T47D (cell line): ENCODE data around the gene NR2F6.

ENCODE experiments used
- DNase-seq, 2 experiments: peaks; one replicate each; pipeline versions ENCODE4 v3.0.0 to v3.0.0-alpha.2; 2011 to 2012; ENCODE audit warnings: low read depth in 1 of 2, low spot score in 1 of 2
- JUND ChIP-seq: IDR thresholded peaks from 2 replicates; pipeline ENCODE4 v1.6.1; 2012; ENCODE audit warnings: low read depth
- in situ Hi-C: cut with HindIII; loops from 2 replicates; pipeline ENCODE4 v1.10.0; 2016; ENCODE audit warnings: low sequenced_read_pairs, low pct_unique_long_range_greater_than_20kb

Gene NR2F6

DNA sequence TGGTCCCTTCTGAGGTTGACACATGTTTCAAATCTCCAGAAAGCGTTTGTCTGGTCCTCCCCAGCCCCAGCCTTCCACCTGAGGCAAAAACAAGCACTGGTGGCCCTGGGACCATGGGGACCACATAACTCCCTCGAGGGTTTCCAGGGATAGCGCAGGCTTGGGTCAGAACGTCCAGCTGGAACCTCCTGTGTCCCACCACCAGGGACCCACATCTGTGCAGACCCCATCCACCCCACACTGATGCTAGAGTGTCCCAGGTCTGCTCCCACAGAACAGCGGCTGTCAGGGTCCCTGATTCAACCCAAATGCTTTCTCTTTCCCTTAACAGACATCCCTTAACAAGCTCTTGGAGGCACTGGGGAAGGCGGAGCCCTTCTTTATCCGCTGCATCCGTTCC lies 60.1 kb downstream of the NR2F6 start:
- TF ChIP-seq JUND = no peak
- DNase-seq = no peak
- in situ Hi-C loops = no loop called here

DNA sequence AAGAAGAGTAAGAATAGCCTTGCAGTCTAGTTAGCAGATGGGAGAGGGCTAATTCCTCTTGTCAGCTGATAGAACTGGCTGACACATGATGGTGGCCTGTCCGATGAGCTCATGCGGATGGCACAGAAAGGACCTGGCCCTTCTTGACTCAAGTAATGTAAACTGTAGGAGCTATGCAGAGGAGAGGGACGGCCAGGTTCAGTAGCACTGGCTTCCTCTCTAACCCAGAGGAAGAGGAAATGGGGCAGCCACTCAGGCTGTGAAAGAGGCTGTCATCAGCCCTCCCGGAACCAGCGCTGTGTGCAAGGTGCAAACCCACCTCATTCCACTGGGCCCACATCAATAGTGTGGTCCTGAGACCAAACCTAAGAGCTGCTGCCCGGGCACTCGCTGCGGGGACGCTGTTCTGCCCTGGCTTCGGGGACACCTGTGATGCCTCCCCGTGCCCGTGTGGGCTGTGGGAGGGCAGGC lies 61.3 kb downstream of the NR2F6 start:
- TF ChIP-seq JUND = no peak
- in situ Hi-C loops = no loop called here
- no peak for DNase-seq

DNA sequence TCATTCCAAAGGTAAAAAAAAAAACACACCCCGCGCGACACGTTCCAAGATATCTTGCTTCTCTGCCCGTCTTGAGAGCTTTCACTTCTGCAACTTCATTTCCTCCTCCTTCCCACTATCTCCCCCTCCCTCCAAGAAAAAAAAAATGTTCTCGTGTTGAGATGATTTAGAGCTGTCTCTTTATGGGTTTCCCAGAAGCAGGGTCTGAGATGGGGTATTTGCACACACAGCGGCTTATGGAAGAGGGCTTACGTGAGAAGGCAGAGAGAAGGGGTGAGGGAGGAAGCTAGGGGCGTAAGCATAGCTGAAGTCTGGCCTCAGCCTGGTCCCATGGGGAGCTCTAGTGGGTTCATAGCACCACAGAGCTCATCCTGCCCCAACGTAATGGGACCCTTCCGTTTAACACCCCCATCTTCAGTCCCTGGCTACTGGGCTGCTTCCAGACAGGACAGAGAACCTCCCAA lies 61.8 kb downstream of the NR2F6 start:
- in situ Hi-C loops = no loop called here
- no peak for TF ChIP-seq JUND
- no peak for DNase-seq

DNA sequence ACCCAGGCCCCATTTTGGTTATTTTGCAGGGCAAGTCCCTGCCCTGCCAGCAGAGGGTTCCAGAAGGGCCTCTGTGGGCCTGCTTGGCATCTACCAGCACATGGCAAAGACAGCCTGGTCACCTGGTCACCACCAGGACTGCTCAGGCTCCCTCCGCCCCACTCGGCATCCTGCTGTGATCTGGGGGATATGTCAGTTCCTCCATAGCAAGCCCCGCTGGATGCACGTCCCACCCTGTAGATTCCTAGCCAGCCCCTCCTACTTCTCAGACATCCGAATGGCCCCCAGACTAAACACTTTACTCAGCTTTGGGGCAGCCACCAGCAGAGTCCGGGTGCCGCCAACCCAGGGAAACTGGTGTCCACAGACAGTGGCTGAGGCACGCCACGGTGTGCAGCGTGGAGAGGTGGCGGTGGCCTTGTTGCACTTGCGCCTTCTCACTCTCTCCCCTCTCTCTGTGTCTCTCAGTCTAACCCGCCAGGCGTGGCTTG lies 62.4 kb downstream of the NR2F6 start:
- in situ Hi-C loops = no loop called here
- TF ChIP-seq JUND = no peak

More for the DNA sequence above, 62.4 kb downstream of the NR2F6 start:
- DNase-seq = no peak
